ENCODE measurements around the gene ATIC.
"Not testable (repeated sequence)": the region's sequence is repeated elsewhere in the genome, so short reads cannot be mapped to it uniquely, and the experiment has no call there.

ATIC gene

GRCh38 chr2:215315301-215315700, 3.4 kb downstream of the ATIC start:
- no peak for DNase-seq (ENCODE audit: low spot score)

- no peak for DNase-seq (ENCODE audit: low spot score)
Observed at GRCh38 chr2:215316336-215316735, 4.5 kb downstream of the ATIC start.

GRCh38 chr2:215319500-215319899, 7.6 kb downstream of the ATIC start:
- DNase-seq (ENCODE audit: low spot score), result no peak

GRCh38 chr2:215320102-215320501, 8.2 kb downstream of the ATIC start:
- no peak for DNase-seq (ENCODE audit: low spot score)

- no peak for DNase-seq (ENCODE audit: low spot score)
Observed at GRCh38 chr2:215320679-215321078, 8.8 kb downstream of the ATIC start.

- no peak for DNase-seq (ENCODE audit: low spot score)
Observed at GRCh38 chr2:215324811-215325210, 13.0 kb downstream of the ATIC start.

GRCh38 chr2:215328066-215328465, 16.2 kb downstream of the ATIC start:
- DNase-seq (ENCODE audit: low spot score), result no peak

GRCh38 chr2:215332872-215333595, 21.2 kb downstream of the ATIC start:
- DNase-seq (ENCODE audit: low spot score), result no peak

GRCh38 chr2:215338883-215339679, 27.2 kb downstream of the ATIC start:
- no peak for DNase-seq (ENCODE audit: low spot score)

- DNase-seq (ENCODE audit: low spot score), result no peak
Observed at GRCh38 chr2:215347878-215348277, 36.0 kb downstream of the ATIC start.

- no peak for DNase-seq (ENCODE audit: low spot score)
Observed at GRCh38 chr2:215352602-215353001, 40.7 kb downstream of the ATIC start.

GRCh38 chr2:215354771-215355695, 43.2 kb downstream of the ATIC start:
- DNase-seq (ENCODE audit: low spot score), result no peak

- DNase-seq (ENCODE audit: low spot score), result no peak
Observed at GRCh38 chr2:215355801-215356200, 43.9 kb downstream of the ATIC start.

GRCh38 chr2:215356334-215356947, 44.6 kb downstream of the ATIC start:
- DNase-seq (ENCODE audit: low spot score), result no peak

- peak; percentile 29 for DNase-seq (ENCODE audit: low spot score)
Observed at GRCh38 chr2:215356948-215357461, 45.1 kb downstream of the ATIC start.

GRCh38 chr2:215357660-215358059, 45.8 kb downstream of the ATIC start:
- no peak for DNase-seq (ENCODE audit: low spot score)

- no peak for DNase-seq (ENCODE audit: low spot score)
Observed at GRCh38 chr2:215358312-215358845, 46.5 kb downstream of the ATIC start.

- no peak for DNase-seq (ENCODE audit: low spot score)
Observed at GRCh38 chr2:215358891-215359575, 47.2 kb downstream of the ATIC start.

- DNase-seq (ENCODE audit: low spot score), result no peak
Observed at GRCh38 chr2:215359576-215359922, 47.7 kb downstream of the ATIC start.

GRCh38 chr2:215360059-215360458, 48.2 kb downstream of the ATIC start:
- DNase-seq (ENCODE audit: low spot score), result not testable (repeated sequence)

- no peak for DNase-seq (ENCODE audit: low spot score)
Observed at GRCh38 chr2:215360596-215360995, 48.7 kb downstream of the ATIC start.

All from AG08395 (cell line).